UCSD-AML1 (cell line): ENCODE data around the gene YEATS4.
A peak's percentile ranks its signal among the peaks of the same experiment; 100 is the strongest.

Experiments used
- DNase-seq: peaks from one replicate; lab custom pipeline; 2025; ENCODE audit not compliant: unreplicated experiment; lab: John Stamatoyannopoulos, UW

Gene YEATS4

DNA sequence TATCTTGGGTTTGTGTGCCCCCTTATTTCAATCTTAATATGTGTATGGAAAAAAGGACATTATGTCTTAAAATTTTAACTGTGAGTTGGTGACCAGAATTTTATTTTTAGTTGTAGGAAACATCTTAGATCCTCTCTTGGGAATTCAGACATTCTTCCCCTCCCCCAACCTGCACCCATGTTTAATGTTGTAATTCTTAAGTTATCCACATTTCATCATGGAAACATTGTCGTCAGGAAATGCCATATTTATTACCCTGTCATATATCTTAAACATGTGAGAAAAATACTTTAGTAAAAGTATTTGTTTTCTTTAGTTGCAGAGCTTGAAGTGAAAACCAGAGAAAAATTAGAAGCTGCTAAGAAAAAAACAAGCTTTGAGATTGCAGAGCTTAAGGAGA, 30.3 kb downstream of the YEATS4 start:
- no peak for DNase-seq

DNA sequence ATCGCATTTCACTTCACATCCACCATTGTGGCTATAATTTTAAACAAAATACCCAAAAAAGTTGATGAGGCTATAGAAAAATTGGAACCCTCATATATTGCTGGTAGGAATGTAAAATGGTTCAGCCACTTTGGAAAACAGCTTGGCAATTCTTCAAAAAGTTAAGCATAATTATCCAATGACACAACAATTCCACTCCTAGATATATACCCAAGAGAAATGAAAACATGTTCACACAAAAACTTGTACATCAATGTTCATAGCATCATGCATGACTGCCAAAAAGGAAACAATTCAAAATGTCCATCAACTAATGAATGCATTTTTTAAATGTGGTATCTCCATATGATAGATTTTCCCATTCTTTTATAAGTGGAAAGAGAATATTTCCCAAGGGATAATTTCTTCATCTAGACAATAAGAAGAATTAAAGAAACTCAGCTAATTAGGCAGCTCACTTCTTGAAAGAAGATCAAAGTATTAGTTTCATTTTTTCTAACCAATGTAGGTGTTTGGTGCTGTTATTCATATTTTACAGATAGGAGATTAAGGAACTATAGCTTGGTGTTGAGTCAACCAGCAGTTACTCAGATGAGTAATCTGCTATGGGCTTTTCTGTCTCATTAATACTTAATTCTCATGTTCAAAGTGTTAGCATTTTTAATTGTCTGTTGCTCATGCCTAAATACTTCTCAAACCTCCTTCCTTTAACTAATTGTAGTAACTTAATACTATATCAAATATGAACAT, 32.8 kb downstream of the YEATS4 start:
- no peak for DNase-seq

DNA sequence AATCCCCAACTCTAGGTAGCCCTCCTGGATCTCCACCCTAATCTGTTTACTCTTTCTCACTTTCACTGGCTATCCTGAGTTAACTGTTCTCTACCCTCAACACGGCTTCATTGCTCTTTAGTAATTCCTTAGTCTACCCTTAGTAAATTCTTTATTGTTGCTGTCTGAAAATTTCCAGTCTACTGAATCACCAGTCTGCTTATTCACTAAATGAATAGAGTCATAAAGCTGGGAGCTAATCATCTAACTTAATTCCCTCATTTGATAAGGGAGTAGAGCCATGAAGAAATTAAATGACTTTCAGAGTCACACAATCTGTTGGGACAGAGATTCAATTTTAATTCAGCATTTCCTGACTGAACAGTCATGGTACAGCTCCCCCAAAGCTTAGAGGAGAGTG, 36.5 kb downstream of the YEATS4 start:
- no peak for DNase-seq

DNA sequence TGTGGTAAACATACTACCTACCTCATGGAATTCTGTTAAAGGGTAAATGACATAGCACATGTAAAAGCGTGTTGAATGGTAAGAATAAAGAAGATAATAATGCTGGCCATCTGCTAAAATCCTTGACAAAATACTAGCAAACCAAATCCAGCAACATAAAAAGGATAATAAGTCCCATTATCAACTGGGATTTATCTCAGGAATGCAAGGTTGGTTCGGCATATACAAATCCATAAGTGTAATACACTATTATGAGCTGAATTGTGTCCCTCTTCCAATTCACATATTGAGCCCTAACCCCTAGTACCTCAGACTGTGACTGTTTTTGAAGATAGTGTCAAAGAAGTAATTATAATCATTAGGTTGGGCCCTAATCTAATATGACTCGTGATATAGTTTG, 37.4 kb downstream of the YEATS4 start:
- no peak for DNase-seq

DNA sequence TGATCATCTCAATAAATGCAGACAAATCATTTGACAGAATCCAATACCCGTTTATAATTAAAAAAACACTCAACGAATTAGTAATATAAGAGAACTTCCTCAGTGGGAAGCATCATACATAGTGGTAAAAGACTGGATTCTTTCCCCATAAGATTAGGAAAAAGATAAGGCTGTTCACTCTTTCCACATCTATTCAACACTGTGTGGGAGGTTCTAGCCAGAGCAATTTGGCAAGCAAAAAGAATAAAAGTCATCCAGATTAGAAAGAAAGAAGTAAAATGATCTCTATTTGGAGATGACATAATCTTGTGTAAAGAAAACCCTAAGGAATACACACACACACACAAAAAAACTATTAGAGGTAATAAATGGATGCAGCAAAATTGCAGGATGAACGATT, 38.4 kb downstream of the YEATS4 start:
- DNase-seq, result no peak

DNA sequence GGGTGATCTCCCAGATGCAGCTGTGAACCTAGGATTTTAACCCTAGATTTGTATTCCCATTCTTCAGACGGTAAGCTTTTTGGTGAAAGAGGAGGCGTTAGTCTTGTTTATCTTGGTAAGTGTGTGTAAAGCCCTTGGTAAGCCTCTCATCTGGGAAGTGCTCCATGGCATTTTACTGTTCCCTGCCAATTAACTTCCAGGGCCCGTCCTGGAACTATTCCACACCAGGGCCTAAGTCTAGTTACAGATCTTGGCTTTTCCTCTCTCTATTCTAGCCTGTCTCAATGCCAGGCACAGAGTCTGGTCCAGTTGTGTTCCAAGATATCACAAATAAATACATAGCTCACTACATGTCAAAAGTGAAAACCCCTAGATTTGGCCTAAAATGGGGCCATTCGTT, 42.4 kb downstream of the YEATS4 start:
- no peak for DNase-seq

DNA sequence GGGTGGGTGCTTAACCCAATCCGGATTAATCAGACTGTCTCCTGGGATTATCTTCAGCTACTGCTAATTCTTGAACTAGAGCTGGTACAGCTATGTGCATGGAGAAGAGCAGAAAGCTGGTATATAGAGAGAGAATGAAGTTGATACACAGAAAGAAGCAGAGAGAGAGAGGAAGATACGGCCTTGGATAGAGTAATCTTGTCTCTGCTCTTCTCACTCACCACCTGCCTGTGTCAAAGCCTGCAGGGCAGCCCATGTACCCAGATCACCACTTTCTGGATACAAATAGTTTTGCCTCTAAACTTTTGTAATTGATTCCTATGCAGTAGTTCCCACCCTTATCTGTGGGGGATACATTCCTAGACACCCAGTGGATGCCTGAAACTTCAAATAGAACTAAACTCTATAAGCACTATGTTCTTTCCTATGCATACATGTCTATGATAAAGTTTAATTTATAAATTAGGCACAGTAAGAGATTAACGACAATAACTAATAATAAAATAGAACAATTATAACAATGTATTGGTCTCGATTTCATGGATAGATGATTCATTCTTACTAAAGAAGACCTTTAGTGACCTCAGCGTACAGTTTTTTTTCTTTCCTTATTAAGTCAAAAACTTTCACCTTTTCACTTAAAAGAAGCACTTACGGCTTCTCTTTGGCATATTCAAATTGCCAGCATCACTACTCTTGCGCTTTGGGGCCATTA, 45.5 kb downstream of the YEATS4 start:
- DNase-seq, result no peak

DNA sequence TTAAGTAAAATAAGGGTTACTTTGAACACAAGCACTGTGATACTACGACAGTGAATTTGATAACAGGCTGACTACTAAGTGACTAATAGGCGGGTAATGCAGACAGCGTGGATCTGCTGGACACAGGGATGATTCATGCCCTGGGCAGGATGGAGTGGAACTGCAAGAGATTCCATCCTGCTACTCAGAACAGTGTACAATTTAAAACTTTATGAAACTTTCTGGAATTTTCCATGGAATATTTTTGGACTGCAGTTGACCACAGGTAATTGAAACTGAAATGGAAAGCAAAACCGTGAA, 46.0 kb downstream of the YEATS4 start:
- no peak for DNase-seq

DNA sequence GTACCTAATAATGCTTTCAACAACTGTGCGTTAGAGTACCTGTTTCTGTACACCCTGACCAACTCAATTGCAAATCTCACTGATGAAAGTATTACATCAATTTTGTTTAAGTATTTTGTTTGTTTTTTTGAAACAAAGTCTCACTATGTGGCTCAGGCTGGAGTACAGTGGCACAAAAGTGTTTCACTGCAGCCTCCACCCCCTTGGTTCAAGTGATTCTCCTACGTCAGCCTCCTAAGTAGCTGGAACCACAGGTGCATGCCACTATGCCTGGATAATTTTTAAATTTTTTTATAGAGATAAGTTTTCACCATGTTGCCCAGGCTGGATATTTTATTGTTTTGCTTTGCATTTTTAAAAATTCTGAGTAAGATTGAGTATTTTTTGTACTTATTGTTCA, 46.7 kb downstream of the YEATS4 start:
- DNase-seq, result no peak

DNA sequence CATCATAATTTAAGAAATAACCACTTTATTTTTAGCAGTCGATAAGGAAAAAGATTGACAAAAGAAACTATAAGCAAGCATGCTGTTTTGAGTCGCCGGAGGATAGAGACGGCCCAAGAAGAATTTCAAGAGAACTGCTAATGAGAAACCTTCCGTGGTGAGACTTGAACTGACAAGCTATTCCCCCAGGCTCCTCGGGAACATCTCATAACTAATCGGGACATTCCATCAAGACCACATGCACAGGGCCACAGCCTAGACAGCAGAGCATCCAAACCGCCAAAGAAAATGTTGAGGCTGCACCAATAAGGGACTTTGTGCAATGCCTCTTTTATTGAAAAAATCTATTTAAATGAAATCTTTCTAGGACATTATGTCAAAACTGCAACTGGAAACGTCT, 51.0 kb downstream of the YEATS4 start:
- DNase-seq, result no peak

DNA sequence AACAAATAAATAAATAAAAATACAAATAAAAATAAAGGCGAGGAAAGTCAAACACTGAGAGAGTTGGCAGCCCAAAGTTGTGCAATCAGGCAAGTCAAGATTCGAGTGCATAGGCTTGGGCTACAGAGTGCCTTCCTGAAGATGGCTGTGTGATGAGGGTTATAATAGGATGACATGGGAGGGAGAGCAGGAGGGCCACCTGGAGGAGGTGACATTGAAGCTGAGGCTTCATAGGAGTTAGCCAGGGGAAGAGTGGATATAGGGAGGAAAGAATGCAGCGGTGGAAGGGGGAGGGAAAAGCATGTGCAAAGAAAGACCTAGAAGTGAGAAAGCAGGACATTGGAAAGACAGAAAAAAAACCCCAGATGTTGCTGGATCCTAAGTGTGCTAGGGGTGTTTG, 53.1 kb downstream of the YEATS4 start:
- no peak for DNase-seq

DNA sequence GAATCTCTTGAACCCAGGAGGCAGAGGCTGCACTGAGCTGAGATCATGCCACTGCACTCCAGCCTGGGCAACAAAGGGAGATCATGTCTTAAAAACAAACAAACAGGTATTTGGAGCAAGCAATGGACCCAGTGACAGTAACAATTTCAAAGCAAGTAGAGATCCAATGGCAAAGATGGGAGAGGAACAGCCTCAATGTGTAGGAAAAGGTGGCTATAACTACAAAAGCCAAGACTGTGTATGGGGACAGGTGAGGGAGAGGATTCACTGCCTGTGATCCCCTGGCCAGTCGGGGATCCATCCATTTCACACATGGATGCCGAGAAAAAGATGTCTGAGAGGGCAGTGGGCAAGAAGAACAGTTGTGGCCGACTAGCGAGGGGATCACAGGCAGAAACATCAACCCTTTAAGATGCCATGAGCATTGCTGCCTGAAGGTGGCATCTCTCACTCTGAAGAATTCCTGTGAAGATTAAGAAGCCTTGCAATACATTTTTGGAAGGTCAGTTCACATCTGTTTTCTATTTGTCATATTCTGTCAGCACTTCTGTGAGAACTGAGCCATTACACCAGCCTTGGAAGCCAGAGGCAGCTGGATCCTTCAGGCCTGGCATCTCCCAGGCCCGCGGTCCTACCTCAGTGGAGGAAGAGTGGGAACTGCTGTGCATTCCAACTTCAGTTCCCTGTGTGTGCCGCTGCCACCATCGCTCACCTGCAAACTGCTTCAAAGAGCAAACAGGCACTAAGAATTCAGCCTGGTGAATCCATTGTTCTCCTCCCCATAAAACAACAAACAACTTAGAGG, 56.1 kb downstream of the YEATS4 start:
- peak; percentile 29 for DNase-seq

DNA sequence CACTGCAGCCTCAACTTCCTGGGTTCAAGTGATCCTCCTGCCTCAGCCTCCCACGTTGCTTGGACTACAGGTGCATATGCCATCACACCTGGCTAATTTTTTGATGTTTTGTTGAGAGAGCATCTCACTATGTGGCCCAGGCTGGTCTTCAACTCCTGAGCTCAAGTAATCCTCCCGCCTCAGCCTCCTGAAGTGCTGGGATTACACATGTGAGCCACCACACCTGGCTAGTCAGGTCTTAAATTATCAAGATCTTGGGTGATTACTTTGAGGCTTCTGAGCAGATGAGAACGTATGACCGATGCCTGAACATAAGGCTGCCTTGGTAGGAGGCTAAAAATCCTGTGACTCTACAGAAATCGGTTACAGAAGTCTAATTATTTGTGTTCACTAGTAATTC, 57.7 kb downstream of the YEATS4 start:
- no peak for DNase-seq

DNA sequence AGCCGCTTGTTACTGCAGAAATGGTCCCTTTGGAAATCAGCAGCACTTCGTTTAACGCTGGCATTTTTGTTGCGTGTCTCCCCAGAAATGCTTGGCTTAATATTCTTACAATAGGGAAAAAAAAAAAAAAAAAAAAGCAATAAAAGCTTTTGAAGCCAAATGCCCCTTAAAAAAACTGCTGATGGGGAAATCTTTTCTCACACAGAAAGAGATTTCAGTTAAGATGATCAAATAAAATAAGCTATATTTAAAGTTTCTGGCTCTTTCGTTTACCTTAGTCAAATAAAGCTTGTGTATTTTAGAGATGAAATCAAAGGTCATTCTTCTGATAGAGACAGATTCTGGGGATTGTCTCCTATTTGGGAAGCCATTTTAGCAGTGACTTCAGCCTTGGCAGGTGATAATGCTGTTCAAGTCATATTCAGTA, 58.2 kb downstream of the YEATS4 start:
- DNase-seq, result no peak

DNA sequence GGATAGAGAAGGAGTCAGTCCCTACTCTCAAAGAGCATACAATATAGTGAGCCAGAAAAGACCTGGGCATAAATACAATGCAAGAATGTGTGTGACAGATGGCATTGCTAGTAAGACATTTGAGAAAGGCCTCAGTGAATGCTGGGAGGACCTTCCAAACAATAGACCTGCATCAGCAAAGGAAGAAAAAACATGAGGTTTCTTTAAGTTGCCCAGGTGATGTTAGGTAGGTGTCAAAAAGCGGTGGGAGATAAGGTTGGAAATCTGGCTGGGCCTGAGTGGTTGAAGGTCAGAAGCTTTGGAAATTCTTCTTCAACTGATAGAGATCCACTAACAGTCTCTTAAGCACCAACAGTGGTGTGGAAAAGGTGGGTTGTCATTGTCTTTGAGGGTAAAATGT, 60.2 kb downstream of the YEATS4 start:
- DNase-seq, result no peak

DNA sequence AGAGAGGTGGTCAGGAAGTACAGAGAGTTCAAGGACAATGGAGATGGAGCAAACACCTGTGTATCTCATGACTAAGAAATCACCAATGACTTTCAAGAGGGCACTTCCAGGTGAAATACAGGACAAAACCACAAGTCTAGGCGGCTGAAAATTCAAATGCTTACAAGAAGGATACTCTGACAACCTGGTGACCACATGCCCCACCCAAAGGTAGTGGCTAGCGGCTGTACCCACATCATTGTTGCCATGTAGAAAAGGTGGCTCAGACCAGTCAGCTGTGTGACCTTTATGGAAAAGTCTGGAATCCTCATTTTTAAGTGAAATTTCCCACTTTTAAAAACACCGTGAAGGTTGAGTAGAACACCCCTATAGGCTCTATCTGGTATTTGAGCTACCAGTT, 62.0 kb downstream of the YEATS4 start:
- DNase-seq, result no peak

DNA sequence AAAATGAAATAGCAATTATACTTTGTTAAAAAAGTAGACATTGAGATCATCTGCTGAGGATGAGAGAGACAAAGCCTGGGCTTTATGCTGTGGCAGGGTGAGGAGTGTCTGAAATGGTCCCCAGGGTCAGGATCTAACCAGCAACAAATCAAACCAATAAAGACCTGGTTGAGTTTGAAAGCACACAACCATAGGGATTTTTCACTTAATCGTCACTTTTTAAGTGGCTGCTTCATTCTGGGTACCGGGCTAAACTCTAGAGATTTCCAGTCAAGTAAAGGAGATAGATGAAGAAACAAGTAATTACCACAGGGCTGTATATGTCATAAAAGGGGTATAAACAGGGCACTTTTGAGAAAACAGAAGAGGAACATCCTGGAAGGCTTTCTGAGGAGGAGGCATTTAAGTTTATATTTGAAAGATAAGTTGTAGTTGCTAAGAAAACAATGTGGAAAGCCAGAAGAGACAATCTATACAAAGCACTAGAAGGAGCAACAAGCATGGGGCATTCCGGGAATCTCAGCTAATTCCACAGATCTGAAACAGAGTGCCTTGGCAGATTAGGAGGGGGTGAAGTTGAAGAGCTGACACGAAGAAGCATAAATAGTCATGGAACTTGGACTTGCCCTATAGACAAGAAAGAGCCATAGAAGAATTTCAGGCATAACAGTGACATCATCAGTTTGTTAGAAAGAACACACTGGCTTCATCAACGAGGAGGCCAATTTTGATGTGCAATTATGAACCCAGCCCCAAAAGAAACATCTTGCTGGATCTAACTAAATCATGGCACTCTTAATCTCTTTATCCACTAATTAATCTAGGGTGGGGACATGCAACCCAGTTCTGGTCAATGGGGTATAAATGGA, 63.7 kb downstream of the YEATS4 start:
- DNase-seq, result no peak

DNA sequence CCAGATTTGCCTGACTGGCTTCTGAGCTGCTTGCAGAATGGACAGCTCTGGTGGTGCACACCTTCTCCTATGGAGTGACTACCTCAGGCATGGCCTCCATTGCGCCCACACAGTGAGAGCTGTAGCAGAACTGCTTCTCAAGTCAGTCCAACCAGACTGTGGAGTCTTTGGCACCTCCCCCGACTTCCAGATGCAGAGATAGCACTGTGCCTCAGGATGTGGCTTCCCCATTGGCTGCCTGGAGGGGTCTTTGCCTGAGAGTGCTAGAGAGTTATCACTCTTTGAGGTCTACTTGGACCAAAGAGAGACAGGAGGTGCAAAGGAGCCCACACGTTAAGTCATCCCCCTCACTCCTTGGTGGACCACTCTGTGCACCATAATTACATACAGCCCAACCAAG, 65.9 kb downstream of the YEATS4 start:
- DNase-seq, result peak; percentile 12

DNA sequence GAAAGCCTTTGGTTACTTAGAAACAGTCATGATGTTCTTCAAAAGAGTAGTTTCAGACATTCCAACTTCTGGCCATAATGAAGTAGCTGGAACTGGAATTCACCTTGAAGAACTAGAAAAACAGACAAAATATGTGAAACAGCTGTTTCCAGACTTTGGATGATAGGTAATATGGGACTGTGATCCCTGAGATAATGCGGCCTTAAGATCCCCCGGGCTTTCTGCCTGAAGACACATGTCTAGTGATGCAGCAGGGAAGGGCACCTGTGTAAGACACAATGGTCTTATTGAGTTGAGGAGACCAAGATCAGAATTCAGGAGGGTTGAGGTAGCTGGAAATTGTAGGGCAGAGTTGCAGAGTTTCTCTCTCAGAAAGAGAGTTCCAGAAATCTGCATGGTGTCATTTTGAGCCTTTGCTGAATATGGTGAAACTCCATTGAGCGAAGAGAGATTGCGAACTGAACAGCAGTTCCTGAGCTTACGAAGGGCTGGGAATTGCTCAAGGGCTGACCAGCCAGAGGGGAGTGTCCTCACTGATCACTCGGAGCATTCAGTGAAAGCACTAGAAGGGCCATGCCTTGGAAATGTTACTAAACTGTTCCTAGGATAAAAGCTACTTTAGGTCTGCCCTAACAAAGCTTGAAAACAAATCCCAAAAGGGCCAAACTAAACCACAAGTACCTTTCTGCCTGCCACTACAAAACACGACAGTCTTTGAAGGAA, 69.0 kb downstream of the YEATS4 start:
- DNase-seq, result no peak

DNA sequence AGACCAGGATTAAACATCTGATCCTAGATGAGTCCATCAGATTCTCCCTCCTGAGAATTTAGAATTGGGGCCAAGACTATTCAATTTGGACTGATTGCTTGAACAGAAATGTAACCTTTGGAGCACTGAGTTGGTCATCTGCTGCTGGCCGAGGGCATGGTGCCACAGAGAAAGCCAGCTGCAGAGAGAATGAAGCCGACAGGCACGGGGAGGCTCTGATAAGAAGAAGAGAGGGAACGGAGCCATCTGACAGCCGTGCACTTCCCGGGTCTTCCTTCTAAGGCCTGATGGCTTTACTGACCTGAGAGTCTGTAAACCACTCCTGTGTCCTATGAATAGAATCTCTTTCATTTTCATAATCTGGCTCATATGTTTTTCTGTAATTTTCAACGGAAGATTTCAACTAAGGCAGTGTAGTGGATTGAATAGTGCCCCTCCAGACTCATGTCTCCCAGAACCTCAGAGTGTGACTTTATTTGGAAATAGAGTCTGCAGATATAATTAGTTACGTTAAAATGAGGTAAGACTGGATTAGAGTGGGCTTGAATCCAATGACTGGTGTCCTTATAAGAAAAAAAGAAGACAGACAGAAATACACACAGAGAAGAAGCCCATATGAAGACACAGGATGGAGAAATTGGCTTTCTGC, 71.5 kb downstream of the YEATS4 start:
- DNase-seq, result no peak
